Umbilical cord (tissue), 2 donors: ENCODE data around the gene FOXP4. TPM values are rescaled to one million over a fixed set of nuclear protein-coding genes. Genes with fewer than 3 reads are reported as not detected.
A peak's percentile ranks its signal among the peaks of the same experiment; 100 is the strongest.

Source experiments
- DNase-seq: peaks from one replicate; pipeline ENCODE4 v3.0.0-alpha.2; 2015; ENCODE audit warnings: low spot score
- total RNA-seq: library from RNA; depleted of rRNA; stranded (reverse); fragments of >200 nt; gene quantifications from one replicate; pipeline ENCODE4 v1.2.3, GENCODE V29; 2014; ENCODE audit warnings: low replicate concordance; ENCODE audit not compliant: insufficient read depth

The FOXP4 gene
- total RNA-seq, 1 donor from 2014 or later: 0.72 TPM

GRCh38 chr6:41582540-41582939 is 36.4 kb downstream of the FOXP4 start:
- DNase-seq: no peak

- DNase-seq: no peak
Measured at GRCh38 chr6:41583565-41583964, 37.4 kb downstream of the FOXP4 start.

GRCh38 chr6:41584205-41584604 is 38.0 kb downstream of the FOXP4 start:
- DNase-seq: no peak

GRCh38 chr6:41584668-41585205 is 38.6 kb downstream of the FOXP4 start:
- peak; percentile 45 for DNase-seq

- DNase-seq: no peak
Measured at GRCh38 chr6:41585605-41586004, 39.4 kb downstream of the FOXP4 start.

GRCh38 chr6:41586252-41587007 is 40.2 kb downstream of the FOXP4 start:
- peak; percentile 53 for DNase-seq

GRCh38 chr6:41587131-41587879 is 41.1 kb downstream of the FOXP4 start:
- no peak for DNase-seq

- no peak for DNase-seq
Measured at GRCh38 chr6:41588111-41588510, 41.9 kb downstream of the FOXP4 start.

GRCh38 chr6:41589223-41589622 is 43.0 kb downstream of the FOXP4 start:
- DNase-seq: no peak

GRCh38 chr6:41589636-41590622 is 43.7 kb downstream of the FOXP4 start:
- DNase-seq: no peak

GRCh38 chr6:41591122-41591521 is 44.9 kb downstream of the FOXP4 start:
- no peak for DNase-seq

GRCh38 chr6:41591859-41592502 is 45.8 kb downstream of the FOXP4 start:
- DNase-seq: peak; percentile 72

GRCh38 chr6:41593406-41593805 is 47.2 kb downstream of the FOXP4 start:
- no peak for DNase-seq

GRCh38 chr6:41593839-41594238 is 47.7 kb downstream of the FOXP4 start:
- no peak for DNase-seq

- DNase-seq: no peak
Measured at GRCh38 chr6:41594326-41594725, 48.1 kb downstream of the FOXP4 start.

- DNase-seq: no peak
Measured at GRCh38 chr6:41594766-41595165, 48.6 kb downstream of the FOXP4 start.

GRCh38 chr6:41595166-41595565 is 49.0 kb downstream of the FOXP4 start:
- no peak for DNase-seq

GRCh38 chr6:41596096-41596685 is 50.0 kb downstream of the FOXP4 start:
- no peak for DNase-seq

GRCh38 chr6:41596807-41597206 is 50.6 kb downstream of the FOXP4 start:
- DNase-seq: no peak

- DNase-seq: no peak
Measured at GRCh38 chr6:41597246-41598000, 51.2 kb downstream of the FOXP4 start.
